ENCODE results near the gene STARD7.

DNA sequence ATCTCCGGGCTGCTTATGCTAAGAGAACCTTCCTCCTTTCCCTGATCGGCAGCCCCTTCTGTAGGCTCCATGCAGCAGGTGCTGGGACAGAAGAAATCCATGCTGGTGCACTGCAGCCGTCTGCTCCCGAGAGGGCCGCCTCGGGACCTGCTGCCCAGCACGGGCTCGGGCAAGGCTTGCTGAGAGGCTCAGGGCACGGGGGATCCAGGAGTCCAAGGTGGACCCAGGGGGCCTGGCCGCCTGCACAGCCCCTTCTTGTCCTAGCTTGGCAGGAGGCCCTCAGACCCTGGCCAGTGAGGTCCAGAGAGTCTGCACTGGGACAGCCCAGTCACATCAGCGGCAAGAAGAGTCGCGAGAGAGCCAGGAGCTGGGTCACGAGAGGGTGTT, 50.1 kb downstream of the STARD7 start:
- no peak for TF ChIP-seq MTA1 (CRISPR knock-in tag; IDR thresholded peaks at IDR 0.05; ENCODE audit: borderline replicate concordance)
- TF ChIP-seq RAD21 (CRISPR knock-in tag; IDR thresholded peaks at IDR 0.05) = no peak
- no peak for TF ChIP-seq KDM5A (IDR thresholded peaks at IDR 0.05; ENCODE audit: borderline replicate concordance, low read length)
- TF ChIP-seq ZSCAN20 (CRISPR knock-in tag; IDR thresholded peaks at IDR 0.05; ENCODE audit: borderline replicate concordance) = no peak
- no peak for TF ChIP-seq SMAD3 (CRISPR knock-in tag; IDR thresholded peaks at IDR 0.05)
- TF ChIP-seq RXRA (CRISPR knock-in tag; IDR thresholded peaks at IDR 0.05) = no peak
- TF ChIP-seq CBX1 (IDR thresholded peaks at IDR 0.05; ENCODE audit: low read depth) = no peak
- no peak for TF ChIP-seq PPARG (CRISPR knock-in tag; conservative IDR thresholded peaks at IDR 0.05)
- TF ChIP-seq, protein P1, sequence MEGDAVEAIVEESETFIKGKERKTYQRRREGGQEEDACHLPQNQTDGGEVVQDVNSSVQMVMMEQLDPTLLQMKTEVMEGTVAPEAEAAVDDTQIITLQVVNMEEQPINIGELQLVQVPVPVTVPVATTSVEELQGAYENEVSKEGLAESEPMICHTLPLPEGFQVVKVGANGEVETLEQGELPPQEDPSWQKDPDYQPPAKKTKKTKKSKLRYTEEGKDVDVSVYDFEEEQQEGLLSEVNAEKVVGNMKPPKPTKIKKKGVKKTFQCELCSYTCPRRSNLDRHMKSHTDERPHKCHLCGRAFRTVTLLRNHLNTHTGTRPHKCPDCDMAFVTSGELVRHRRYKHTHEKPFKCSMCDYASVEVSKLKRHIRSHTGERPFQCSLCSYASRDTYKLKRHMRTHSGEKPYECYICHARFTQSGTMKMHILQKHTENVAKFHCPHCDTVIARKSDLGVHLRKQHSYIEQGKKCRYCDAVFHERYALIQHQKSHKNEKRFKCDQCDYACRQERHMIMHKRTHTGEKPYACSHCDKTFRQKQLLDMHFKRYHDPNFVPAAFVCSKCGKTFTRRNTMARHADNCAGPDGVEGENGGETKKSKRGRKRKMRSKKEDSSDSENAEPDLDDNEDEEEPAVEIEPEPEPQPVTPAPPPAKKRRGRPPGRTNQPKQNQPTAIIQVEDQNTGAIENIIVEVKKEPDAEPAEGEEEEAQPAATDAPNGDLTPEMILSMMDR (CRISPR knock-in tag; IDR thresholded peaks at IDR 0.05) = no peak
